Fibroblast of peridontal ligament (primary cell): ENCODE results near the gene CLRN1.

Experiments used
- DNase-seq: peaks from one replicate; pipeline ENCODE4 v3.0.0-alpha.2; 2010; ENCODE audit errors: extremely low read depth

The CLRN1 gene

GRCh38 chr3:150975992-150976368, 3.5 kb upstream of the CLRN1 start:
- no peak for DNase-seq

- no peak for DNase-seq
Measured at GRCh38 chr3:150975086-150975991, 2.8 kb upstream of the CLRN1 start.

- peak; percentile 70 for DNase-seq
Measured at GRCh38 chr3:150970665-150971324, 1.7 kb downstream of the CLRN1 start.

- no peak for DNase-seq
Measured at GRCh38 chr3:150968341-150969035, 4.0 kb downstream of the CLRN1 start.

GRCh38 chr3:150965436-150965835, 7.1 kb downstream of the CLRN1 start:
- no peak for DNase-seq

- no peak for DNase-seq
Measured at GRCh38 chr3:150961949-150962348, 10.6 kb downstream of the CLRN1 start.

- no peak for DNase-seq
Measured at GRCh38 chr3:150960708-150961684, 11.5 kb downstream of the CLRN1 start.

GRCh38 chr3:150958683-150959082, 13.8 kb downstream of the CLRN1 start:
- no peak for DNase-seq

- DNase-seq = peak; percentile 27
Measured at GRCh38 chr3:150956376-150956775, 16.2 kb downstream of the CLRN1 start.

GRCh38 chr3:150951923-150952322, 20.6 kb downstream of the CLRN1 start:
- no peak for DNase-seq

- DNase-seq = peak; percentile 67
Measured at GRCh38 chr3:150945226-150946032, 27.1 kb downstream of the CLRN1 start.

- DNase-seq = no peak
Measured at GRCh38 chr3:150942221-150942620, 30.3 kb downstream of the CLRN1 start.

GRCh38 chr3:150936693-150937092, 35.8 kb downstream of the CLRN1 start:
- DNase-seq = no peak

- no peak for DNase-seq
Measured at GRCh38 chr3:150933473-150933995, 39.0 kb downstream of the CLRN1 start.

- no peak for DNase-seq
Measured at GRCh38 chr3:150931745-150932144, 40.8 kb downstream of the CLRN1 start.

- DNase-seq = no peak
Measured at GRCh38 chr3:150930839-150931238, 41.7 kb downstream of the CLRN1 start.

- no peak for DNase-seq
Measured at GRCh38 chr3:150928234-150928633, 44.3 kb downstream of the CLRN1 start.

GRCh38 chr3:150926328-150926727, 46.2 kb downstream of the CLRN1 start:
- no peak for DNase-seq

GRCh38 chr3:150925751-150926201, 46.8 kb downstream of the CLRN1 start:
- DNase-seq = no peak

GRCh38 chr3:150922611-150923010, 49.9 kb downstream of the CLRN1 start:
- DNase-seq = no peak
